ENCODE measurements around the gene ELOB. TPM values are rescaled to one million over a fixed set of nuclear protein-coding genes. Genes with fewer than 3 reads are reported as not detected.

Gene ELOB
- total and polyA plus RNA-seq, 2 of the 13 experiments (the other 11 are each of a cell fraction or from before 2014, with no cell fraction given), result 208 to 225 TPM

GRCh38 chr16:2786061-2786825, 9.2 kb upstream of the ELOB start:
- POLR2A ChIA-PET, result no interaction called here
- no peaks in the 10 kb centered on the region for H3K36me3 ChIP-seq (replicated peaks in 1 of 2; ENCODE audit: control insufficient read depth in 1 of 2, insufficient read depth in 2 of 2, low read length in 2 of 2)
- FAIRE-seq, result no peak
- in situ Hi-C loops (cut with HindIII; ENCODE audit: extremely low pct_ligation_motif_present, low pct_unique_long_range_greater_than_20kb) (loop anchor here (5.0 kb wide), 1 partner anchor 41 kb away; no protein-coding TSS in a partner anchor), intact Hi-C loops (cut with micrococcal nuclease; ENCODE audit: unreplicated experiment) (no loop called here)
- CTCF ChIA-PET (ENCODE audit: low intra/inter-chr PET ratio, low total read pairs), result no interaction called here
- H3K4me1 ChIP-seq (ENCODE audit: insufficient read depth, low read length), result peaks cover 18% of the 10 kb centered on the region
- peak overlapping the region; percentile 8; the same call in 1 of the 2 replicates for H3K4me2 ChIP-seq (ENCODE audit: low read depth, low read length)
- H3K27ac ChIP-seq (ENCODE audit: extremely low read length, insufficient read depth, low read length), result no peak overlapping the region
- BruUV-seq (replicated peaks), result no TSS peak
- H3K27me3 ChIP-seq (ENCODE audit: control insufficient read depth in 1 of 2, insufficient read depth in 2 of 2, low read length in 2 of 2), result peaks cover 8 to 74% of the 10 kb centered on the region in 2 experiments; a peak in 4 of 5 replicates
- no peak for DNase-seq (ENCODE audit: low spot score)
- no peaks in the 10 kb centered on the region for H4K20me1 ChIP-seq (ENCODE audit: insufficient read depth, low read length)
- H3K9me3 ChIP-seq (ENCODE audit: low read length), result no peaks in the 10 kb centered on the region
- H3K79me2 ChIP-seq (ENCODE audit: insufficient read depth, low read length), result no peaks in the 10 kb centered on the region
- no peak; the same call in 2 of the 3 replicates for ATAC-seq
- peak overlapping the region in 1 of 3 experiments; percentile 19; a peak in 1 of 6 replicates for H3K4me3 ChIP-seq (replicated peaks in 1 of 3; ENCODE audit: insufficient read depth in 1 of 3, low read depth in 2 of 3, low read length in 3 of 3)
- 16% methylated on average over 13 of the region's 15 CpGs for WGBS (ENCODE audit: low lambda C conversion rate)
- no peak overlapping the region for H2AFZ ChIP-seq (ENCODE audit: low read length)
- H3K9ac ChIP-seq (ENCODE audit: insufficient read depth, low read depth, low read length), result no peak overlapping the region
- TF ChIP-seq ARID5B (CRISPR knock-in tag; IDR thresholded peaks at IDR 0.05) (no peak), PLSCR1 (CRISPR knock-in tag; IDR thresholded peaks at IDR 0.05; ENCODE audit: borderline replicate concordance) (no peak), HNF4G (IDR thresholded peaks at IDR 0.05; ENCODE audit: borderline replicate concordance, low read depth, low read length) (no peak), HNF4G (CRISPR knock-in tag; IDR thresholded peaks at IDR 0.05; ENCODE audit: borderline replicate concordance, low read depth) (no peak), ZNF367 (CRISPR knock-in tag; IDR thresholded peaks at IDR 0.05; ENCODE audit: borderline replicate concordance) (no peak), TAF1 (CRISPR knock-in tag; IDR thresholded peaks at IDR 0.05) (no peak), HMGA1 (CRISPR knock-in tag; conservative IDR thresholded peaks at IDR 0.05) (no peak), PAX8 (CRISPR knock-in tag; IDR thresholded peaks at IDR 0.05; ENCODE audit: borderline replicate concordance) (no peak), SYNCRIP (IDR thresholded peaks at IDR 0.05; ENCODE audit: insufficient read depth, low read depth, low read length) (no peak), ATF3 (CRISPR knock-in tag; IDR thresholded peaks at IDR 0.05) (no peak), MTF2 (CRISPR knock-in tag; IDR thresholded peaks at IDR 0.05; ENCODE audit: borderline replicate concordance) (no peak), HOXA9 (CRISPR knock-in tag; IDR thresholded peaks at IDR 0.05; ENCODE audit: borderline replicate concordance) (no peak), ZNF121 (CRISPR knock-in tag; IDR thresholded peaks at IDR 0.05) (no peak), BCL6 (CRISPR knock-in tag; IDR thresholded peaks at IDR 0.05) (peak; percentile 39; the same call in 1 of the 2 replicates), ZNF652 (CRISPR knock-in tag; IDR thresholded peaks at IDR 0.05; ENCODE audit: borderline replicate concordance, low read depth) (no peak), ZKSCAN5 (CRISPR knock-in tag; IDR thresholded peaks at IDR 0.05) (no peak), CREB3 (CRISPR knock-in tag; IDR thresholded peaks at IDR 0.05) (no peak), TCF7L2 (IDR thresholded peaks at IDR 0.05; ENCODE audit: low read depth, low read length) (no peak)

Measured in HepG2 (cell line).